H1 (cell line): ENCODE results near the gene KIZ.

Experiments
- CEBPB ChIP-seq: IDR thresholded peaks from 2 replicates; pipeline ENCODE4 v1.6.1; 2012; ENCODE audit warnings: low read depth, low read length
- CHD7 ChIP-seq: fragments of 300-600 bp; sonication (generic); IDR thresholded peaks from 2 replicates; pipeline ENCODE4 v1.7.1; 2012; ENCODE audit warnings: low read length, moderate library complexity, mild to moderate bottlenecking, inconsistent platforms; ENCODE audit not compliant: insufficient replicate concordance
- CREB1 ChIP-seq: IDR thresholded peaks from 2 replicates; pipeline ENCODE4 v1.6.1; 2012; ENCODE audit warnings: inconsistent platforms
- CTCF ChIP-seq, 3 experiments: IDR thresholded peaks; 1 replicate in 2 of 3; 2 replicates in 1 of 3; pipeline versions ENCODE4 v1.5.1 to v1.6.1; 2011; ENCODE audit warnings: low read length in 3 of 3, mild to moderate bottlenecking in 3 of 3, inconsistent platforms in 2 of 3, low read depth in 1 of 3, moderate library complexity in 1 of 3; ENCODE audit not compliant: insufficient read depth in 1 of 3; ENCODE audit errors: control extremely low read depth in 1 of 3
- EP300 ChIP-seq, 2 experiments: IDR thresholded peaks; 1 replicate in 1 of 2; 2 replicates in 1 of 2; pipeline ENCODE4 v1.6.1; 2011 to 2012; ENCODE audit warnings: low read depth in 2 of 2, low read length in 2 of 2, mild to moderate bottlenecking in 2 of 2, borderline replicate concordance in 1 of 2, inconsistent platforms in 1 of 2, moderate library complexity in 1 of 2
- EZH2 ChIP-seq: fragments of 200-600 bp; sonication (generic); IDR thresholded peaks from 2 replicates; pipeline ENCODE4 v1.7.1; 2012; ENCODE audit warnings: low read depth, mild to moderate bottlenecking, moderate library complexity, low read length, inconsistent platforms; ENCODE audit not compliant: severe bottlenecking
- HDAC2 ChIP-seq, 2 experiments: fragments of 300-600 bp in 1 of 2; sonication (generic) in 1 of 2; IDR thresholded peaks; 2 replicates each; pipeline ENCODE4 v1.6.1; 2011 to 2012; ENCODE audit warnings: low read depth in 2 of 2, low read length in 2 of 2, mild to moderate bottlenecking in 2 of 2, moderate library complexity in 2 of 2, borderline replicate concordance in 1 of 2, inconsistent platforms in 1 of 2
- MAFK ChIP-seq: IDR thresholded peaks from 2 replicates; pipeline ENCODE4 v1.6.1; 2012; ENCODE audit warnings: low read depth, mild to moderate bottlenecking, improper control_type of control experiment, low read length
- POLR2A ChIP-seq, 2 experiments: IDR thresholded peaks; 1 replicate in 1 of 2; 2 replicates in 1 of 2; pipeline ENCODE4 v1.6.1; 2011; ENCODE audit warnings: low read depth in 2 of 2, low read length in 2 of 2, mild to moderate bottlenecking in 2 of 2; ENCODE audit errors: control extremely low read depth in 1 of 2
- POLR2AphosphoS5 ChIP-seq: IDR thresholded peaks from 2 replicates; pipeline ENCODE4 v1.6.1; 2011; ENCODE audit warnings: low read depth, low read length
- RBBP5 ChIP-seq: IDR thresholded peaks from 2 replicates; pipeline ENCODE4 v1.7.1; 2012; ENCODE audit warnings: low read depth, mild to moderate bottlenecking, inconsistent platforms, low read length, moderate library complexity, borderline replicate concordance
- RXRA ChIP-seq: IDR thresholded peaks from 2 replicates; pipeline ENCODE4 v1.6.1; 2011; ENCODE audit warnings: low read depth, mild to moderate bottlenecking, low read length, moderate library complexity; ENCODE audit not compliant: insufficient read depth

GRCh38 chr20:21235484-21236445 is 109.9 kb downstream of the KIZ start:
- TF ChIP-seq MAFK (no peak), CHD7 (no peak), POLR2AphosphoS5 (no peak), CEBPB (no peak), EP300 (IDR thresholded peaks at IDR 0.05; ENCODE audit: borderline replicate concordance in 1 of 2, low read depth in 2 of 2, low read length in 2 of 2) (no peak), CREB1 (no peak), POLR2A (IDR thresholded peaks at IDR 0.05; ENCODE audit: control extremely low read depth in 1 of 2, low read depth in 2 of 2, low read length in 2 of 2) (no peak), CTCF (IDR thresholded peaks at IDR 0.05; ENCODE audit: control extremely low read depth in 1 of 3, insufficient read depth in 1 of 3, low read depth in 1 of 3, low read length in 3 of 3) (peak; percentile 92 to 97 (median 94)), HDAC2 (IDR thresholded peaks at IDR 0.05; ENCODE audit: borderline replicate concordance in 1 of 2, low read depth in 2 of 2, low read length in 2 of 2) (no peak), EZH2 (no peak), RXRA (no peak), RBBP5 (no peak)
